Glomerular endothelial cell (primary cell): Measurements from ENCODE around the gene TPRN. TPM values are rescaled to one million over a fixed set of nuclear protein-coding genes. Genes with fewer than 3 reads are reported as not detected.

Source experiments
- DNase-seq: peaks from one replicate; pipeline ENCODE4 v3.0.0-alpha.2; 2011; ENCODE audit warnings: low read depth, low spot score; ENCODE audit errors: extremely low read depth
- total RNA-seq: library from RNA; depleted of rRNA; stranded (reverse); fragments of >200 nt; gene quantifications from 2 replicates; pipeline ENCODE4 v1.2.3, GENCODE V29; 2015

Gene TPRN
- total RNA-seq, 1 donor from 2014 or later = 10.0 TPM

DNA sequence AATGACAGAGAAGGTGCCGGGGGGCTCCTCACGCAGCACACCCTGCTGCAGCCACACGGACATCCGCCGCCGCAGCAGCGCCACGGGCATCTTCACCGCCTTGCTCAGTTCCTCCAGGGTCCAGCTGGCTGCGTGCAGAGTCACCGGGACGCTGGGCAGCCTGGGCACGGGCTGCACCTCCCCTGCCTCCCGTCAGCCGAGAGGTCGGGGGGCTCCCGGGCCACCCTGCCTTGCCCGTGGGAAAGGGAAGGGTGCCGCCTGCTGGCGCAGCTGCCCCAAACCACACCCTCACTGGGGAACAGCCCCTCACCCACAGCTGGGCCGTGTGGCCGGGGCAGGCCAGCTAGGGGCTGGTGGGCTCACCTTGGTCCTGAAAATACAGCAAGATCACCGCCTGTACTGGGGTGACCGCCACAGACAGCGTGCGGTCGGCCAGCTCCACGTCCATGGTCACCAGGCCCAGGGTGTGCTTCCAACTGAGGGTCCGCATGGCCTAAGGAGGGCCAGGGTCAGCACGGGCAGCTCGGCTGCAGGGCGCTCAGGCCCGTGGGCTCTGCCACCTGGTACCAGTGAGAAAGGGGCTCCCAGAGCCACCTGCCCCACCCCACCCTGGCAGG is 25.1 kb downstream of the TPRN start:
- no peak for DNase-seq

- no peak for DNase-seq
Measured at GRCh38 chr9:137174722-137175293, 25.7 kb downstream of the TPRN start.

DNA sequence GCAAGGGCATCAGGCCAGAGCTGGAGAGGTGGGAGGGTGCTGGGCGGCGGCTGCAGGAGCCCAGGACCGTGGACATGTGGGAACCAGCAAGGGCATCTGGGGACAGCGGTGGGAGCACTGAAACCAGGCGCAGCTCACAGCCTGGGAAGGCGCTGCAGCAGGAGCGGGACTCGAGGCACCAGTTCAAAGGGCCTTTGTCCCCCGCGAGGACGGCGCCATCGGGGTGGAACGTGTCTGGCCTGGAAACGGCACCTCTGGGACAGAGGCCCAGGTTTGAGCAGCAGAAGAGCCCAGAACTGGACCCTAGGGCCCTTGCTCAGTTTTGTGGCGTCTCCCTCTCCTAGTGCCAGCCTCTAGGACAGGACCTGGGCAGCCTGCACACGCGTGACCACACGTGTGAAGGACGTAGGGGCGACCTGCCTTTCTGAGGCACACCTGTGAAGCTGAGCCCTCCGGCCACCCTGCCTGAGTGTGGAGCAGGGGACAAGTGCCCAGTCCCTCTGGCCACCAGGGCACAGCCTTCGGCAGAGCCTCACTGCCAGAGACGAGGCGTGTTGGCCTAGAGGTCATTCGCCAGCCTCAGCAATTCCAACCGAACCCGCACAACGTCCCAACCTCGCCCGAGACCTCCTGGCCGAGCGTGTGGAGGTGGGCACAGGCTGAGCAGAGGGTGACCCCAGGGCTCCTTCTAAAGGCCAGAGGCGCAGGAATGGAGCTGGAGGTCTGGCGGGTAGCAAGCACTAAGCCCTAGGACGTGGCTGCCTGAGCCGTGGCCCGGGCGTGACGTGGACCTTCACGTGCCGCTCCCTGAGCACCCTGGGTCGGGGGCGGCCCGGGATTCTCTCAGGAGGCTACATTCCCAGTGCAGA is 26.5 kb downstream of the TPRN start:
- no peak for DNase-seq

DNA sequence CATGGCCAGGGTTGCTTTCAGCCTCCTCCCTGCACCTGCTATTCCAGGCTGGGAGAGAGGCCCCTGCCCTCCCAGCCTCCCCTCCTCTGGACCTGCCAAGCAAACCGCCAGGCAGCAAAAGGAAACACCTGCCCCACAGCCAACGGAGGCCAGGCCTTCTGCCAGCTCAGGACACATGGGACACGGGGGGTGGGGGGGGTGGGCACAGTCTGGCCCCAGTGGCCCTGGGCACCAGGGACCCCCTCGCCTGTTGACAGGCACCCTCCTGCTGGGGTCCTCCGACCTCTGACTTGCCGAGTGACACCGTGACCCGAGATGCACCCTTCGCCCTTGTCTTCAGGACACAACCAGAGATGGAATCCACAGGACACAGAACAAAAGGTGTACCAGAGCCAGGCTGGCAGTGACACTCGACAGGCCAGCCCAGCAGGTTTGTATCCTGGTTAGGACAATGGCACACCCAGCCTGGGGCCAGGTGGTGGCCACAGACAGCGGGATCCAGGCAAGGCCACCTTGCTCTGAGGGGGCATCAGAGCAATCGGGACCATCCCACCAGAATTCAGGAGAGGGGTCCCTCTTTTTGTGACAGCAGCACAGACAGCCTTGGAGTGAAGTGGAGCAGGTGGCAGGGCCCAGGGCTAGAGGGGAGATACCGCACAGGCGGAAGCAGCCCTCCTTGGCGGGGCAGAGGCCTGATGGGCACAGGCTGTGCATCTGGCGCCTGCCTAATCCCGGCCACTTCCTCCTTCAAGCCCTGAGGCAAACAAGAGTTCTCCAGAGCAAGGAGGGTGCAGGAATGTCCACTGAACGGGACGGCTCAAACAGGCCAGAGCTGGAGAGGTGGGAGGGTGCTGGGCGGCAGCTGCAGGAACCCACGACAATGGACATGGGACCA is 27.4 kb downstream of the TPRN start:
- no peak for DNase-seq

GRCh38 chr9:137171149-137171900 is 29.2 kb downstream of the TPRN start:
- no peak for DNase-seq

DNA sequence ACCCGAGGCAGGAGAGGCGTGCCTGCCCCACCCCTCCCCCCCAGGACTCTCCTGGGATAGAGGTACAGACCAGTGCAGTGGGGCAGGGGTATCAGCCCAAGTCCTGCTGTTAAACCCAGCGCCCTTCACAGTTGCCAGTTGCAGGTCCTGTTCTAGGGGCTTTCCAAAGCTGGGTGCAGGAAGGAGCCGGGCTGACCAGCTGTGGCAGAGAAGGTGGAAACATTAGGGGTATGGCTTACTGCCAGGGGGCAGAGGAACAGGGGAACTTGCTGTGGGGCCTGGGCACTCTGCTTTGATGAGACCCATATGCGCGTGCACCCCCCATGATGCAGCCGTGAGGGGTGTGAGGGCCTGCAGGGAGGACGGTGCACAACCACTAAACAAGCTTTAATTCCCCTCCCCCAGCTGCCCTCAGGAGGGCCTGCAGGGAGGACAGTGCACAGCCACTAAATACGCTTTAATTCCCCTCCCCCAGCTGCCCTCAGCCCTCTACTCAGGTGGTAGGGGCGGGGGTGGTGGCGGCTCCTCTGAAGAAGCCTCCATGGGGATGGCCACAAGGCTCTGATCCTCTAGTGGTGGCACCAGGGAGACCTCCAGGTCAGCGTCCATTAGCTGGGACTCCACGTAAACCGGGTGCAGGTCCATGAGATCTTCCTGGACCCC is 29.9 kb downstream of the TPRN start:
- no peak for DNase-seq

- no peak for DNase-seq
Measured at GRCh38 chr9:137169896-137170358, 30.6 kb downstream of the TPRN start, which contains the start of gene LRRC26. Gene LRRC26 (minus strand): TSS chr9:137170051. CDS start chr9:137169943, 108 bp downstream.

DNA sequence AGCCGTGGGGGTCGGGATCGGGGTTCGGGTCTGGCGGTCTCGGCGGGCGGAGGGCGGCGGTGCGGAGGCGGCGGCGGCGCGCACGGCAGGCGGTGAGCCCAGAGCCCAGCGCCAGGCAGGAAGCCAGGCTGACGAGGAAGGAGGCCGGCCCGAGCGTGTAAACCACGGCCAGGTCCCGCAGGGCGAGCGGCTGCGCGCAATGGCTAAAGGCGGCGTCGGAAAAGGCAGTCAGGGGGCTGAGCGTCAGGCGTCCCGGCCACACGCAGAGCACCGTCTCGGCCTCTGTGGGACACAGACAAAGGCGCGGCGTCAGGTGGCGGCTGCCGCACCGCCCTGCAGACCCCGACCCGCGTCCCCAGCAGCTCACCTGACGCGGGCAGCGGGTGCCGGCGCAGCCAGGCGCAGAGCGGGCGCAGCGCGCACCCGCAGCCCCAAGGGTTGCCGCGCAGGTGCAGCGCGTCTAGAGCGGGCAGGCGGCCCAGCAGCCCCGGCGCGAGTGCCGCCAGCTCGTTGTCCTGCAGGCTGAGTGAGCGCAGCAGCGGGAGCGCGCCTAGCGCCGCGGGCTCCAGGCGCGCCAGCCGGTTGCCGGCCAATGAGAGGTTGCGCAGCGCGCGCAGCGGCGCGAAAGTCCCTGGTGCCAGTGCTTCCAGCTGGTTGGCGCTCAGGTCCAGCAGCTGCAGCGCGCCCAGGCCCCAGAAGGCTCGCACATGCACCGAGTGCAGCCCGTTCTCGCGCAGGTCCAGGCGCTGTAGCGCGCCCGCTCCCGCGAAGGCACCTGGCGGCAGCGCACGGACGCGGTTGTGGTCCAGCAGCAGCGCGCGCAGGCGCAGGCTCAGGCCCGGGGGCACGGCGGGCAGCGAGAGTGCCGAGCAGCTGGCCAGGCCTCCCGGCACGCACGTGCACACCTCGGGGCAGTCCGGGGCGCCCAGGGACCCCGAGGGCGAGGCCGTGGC is 31.4 kb downstream of the TPRN start:
- no peak for DNase-seq

DNA sequence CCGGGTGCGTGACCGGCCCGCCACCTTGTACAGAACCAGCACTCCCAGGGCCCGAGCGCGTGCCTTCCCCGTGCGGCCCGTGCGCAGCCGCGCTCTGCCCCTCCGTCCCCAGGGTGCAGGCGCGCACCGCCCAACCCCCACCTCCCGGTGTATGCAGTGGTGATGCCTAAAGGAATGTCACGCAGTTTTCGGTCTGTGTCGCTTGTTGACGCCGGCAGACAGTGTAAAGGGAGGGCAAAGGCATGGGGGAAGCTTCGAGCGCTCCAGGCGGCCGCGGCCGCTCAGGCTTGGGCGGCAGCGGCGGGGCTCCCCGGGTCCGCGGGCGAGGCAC is 32.0 kb downstream of the TPRN start:
- no peak for DNase-seq

GRCh38 chr9:137167747-137168572 is 32.6 kb downstream of the TPRN start:
- no peak for DNase-seq

DNA sequence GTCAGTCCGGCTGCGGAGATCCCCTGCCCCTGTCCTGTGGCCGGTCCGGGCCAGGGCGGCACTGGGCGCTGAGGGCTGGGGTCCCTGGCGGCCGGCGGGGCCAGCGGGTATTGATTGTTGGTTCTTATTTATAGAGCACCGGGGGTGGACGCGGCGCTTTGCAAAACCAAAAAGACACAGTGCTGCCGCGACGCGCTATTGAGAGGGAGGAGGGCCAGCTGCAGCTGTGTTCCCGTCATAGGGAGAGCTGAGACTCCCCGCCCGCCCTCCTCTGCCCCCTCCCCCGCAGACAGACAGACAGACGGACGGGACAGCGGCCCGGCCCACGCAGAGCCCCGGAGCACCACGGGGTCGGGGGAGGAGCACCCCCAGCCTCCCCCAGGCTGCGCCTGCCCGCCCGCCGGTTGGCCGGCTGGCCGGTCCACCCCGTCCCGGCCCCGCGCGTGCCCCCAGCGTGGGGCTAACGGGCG is 33.2 kb downstream of the TPRN start:
- no peak for DNase-seq

GRCh38 chr9:137166380-137167229 is 33.9 kb downstream of the TPRN start:
- no peak for DNase-seq

GRCh38 chr9:137165250-137165836 is 35.2 kb downstream of the TPRN start:
- DNase-seq = no peak

- DNase-seq = no peak
Measured at GRCh38 chr9:137164370-137165249, 35.9 kb downstream of the TPRN start.

- DNase-seq = no peak
Measured at GRCh38 chr9:137163805-137164204, 36.7 kb downstream of the TPRN start.
